Naive thymus-derived CD8-positive, alpha-beta T cell (primary cell): Measurements from ENCODE around the gene PCDHB13. TPM values are rescaled to one million over a fixed set of nuclear protein-coding genes. Genes with fewer than 3 reads are reported as not detected.
"Not testable (repeated sequence)": the region's sequence is repeated elsewhere in the genome, so short reads cannot be mapped to it uniquely, and the experiment has no call there.

Experiments used
- ATAC-seq, 2 donors: fragments of 150-1000 bp; cut with Tn5 transposase in 1 of 2; sonication (Bioruptor Pico), chemical (Tn5 transposase) in 1 of 2; 1 replicate in 1 of 2; 2 replicates in 1 of 2; pipeline ENCODE4 v1.10.0; 2021; ENCODE audit warnings: mild to moderate bottlenecking in 2 of 2, moderate library complexity in 2 of 2
- POLR2A ChIA-PET: fragments of 350-600 bp; sonication (Branson Sonifier 250); formaldehyde crosslinking; loops from one replicate; lab custom pipeline; 2021; ENCODE audit warnings: antibody characterized with exemption; lab: Charles Lee
- DNase-seq, 10 donors: peaks; one replicate each; pipeline versions ENCODE4 v3.0.0 to v3.0.0-alpha.2; 2020 to 2022
- H3K27ac Mint-ChIP-seq, 10 donors: one replicate each; pipeline ENCODE4 v1.8.0; 2020 to 2022; ENCODE audit warnings: mild to moderate bottlenecking in 10 of 10, mixed read lengths in 10 of 10, moderate library complexity in 4 of 10, inconsistent platforms in 1 of 10
- H3K27me3 Mint-ChIP-seq, 5 donors: one replicate each; pipeline ENCODE4 v1.8.0; 2021 to 2022; ENCODE audit warnings: mixed read lengths in 5 of 5
- H3K36me3 Mint-ChIP-seq, 3 donors: one replicate each; pipeline ENCODE4 v1.8.0; 2020 to 2022; ENCODE audit warnings: mixed read lengths in 3 of 3, mild to moderate bottlenecking in 2 of 3, inconsistent platforms in 1 of 3
- H3K4me1 Mint-ChIP-seq, 4 donors: one replicate each; pipeline ENCODE4 v1.8.0; 2021 to 2022; ENCODE audit warnings: mixed read lengths in 4 of 4
- H3K4me3 Mint-ChIP-seq, 10 donors: one replicate each; pipeline ENCODE4 v1.8.0; 2020 to 2022; ENCODE audit warnings: mild to moderate bottlenecking in 10 of 10, mixed read lengths in 10 of 10, moderate library complexity in 6 of 10, inconsistent platforms in 1 of 10
- H3K9me3 Mint-ChIP-seq, 9 donors: one replicate each; pipeline ENCODE4 v1.8.0; 2020 to 2022; ENCODE audit warnings: mixed read lengths in 9 of 9, mild to moderate bottlenecking in 3 of 9, inconsistent platforms in 1 of 9, moderate library complexity in 1 of 9
- polyA plus RNA-seq, 3 donors: library from polyadenylated mRNA; unstranded; fragments of 300-500 nt; fragmentation: Illumina TruSeq; gene quantifications; one replicate each; pipeline ENCODE4 v1.2.3, GENCODE V29; 2021
- total RNA-seq, 8 experiments: library from RNA in 2 of 8; stranded (reverse) in 2 of 8; gene quantifications; one replicate each; pipeline ENCODE4 v1.2.3 and lab custom pipeline; 2021 to 2026

The PCDHB13 gene
- total and polyA plus RNA-seq, 5 experiments from 2014 or later, result not detected

DNA sequence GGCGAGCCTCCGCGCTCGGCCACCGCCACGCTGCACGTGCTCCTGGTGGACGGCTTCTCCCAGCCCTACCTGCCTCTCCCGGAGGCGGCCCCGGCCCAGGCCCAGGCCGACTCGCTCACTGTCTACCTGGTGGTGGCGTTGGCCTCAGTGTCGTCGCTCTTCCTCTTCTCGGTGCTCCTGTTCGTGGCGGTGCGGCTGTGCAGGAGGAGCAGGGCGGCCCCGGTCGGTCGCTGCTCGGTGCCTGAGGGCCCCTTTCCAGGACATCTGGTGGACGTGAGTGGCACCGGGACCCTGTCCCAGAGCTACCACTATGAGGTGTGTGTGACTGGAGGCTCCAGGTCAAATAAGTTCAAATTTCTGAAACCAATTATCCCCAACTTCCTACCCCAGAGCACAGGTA is 2.9 kb upstream of the PCDHB13 start:
- H3K4me3 Mint-ChIP-seq, ATAC-seq, DNase-seq, H3K4me1 Mint-ChIP-seq, H3K27ac Mint-ChIP-seq, POLR2A ChIA-PET: not testable (repeated sequence)
- Mint-ChIP-seq H3K27me3 (peaks cover 30 to 85% (median 58%) of the 10 kb centered on the region in 5 donors), H3K9me3 (peaks cover 0 to 51% (median 15%) of the 10 kb centered on the region in 9 donors), H3K36me3 (peaks cover 14 to 29% (median 15%) of the 10 kb centered on the region in 3 donors)

DNA sequence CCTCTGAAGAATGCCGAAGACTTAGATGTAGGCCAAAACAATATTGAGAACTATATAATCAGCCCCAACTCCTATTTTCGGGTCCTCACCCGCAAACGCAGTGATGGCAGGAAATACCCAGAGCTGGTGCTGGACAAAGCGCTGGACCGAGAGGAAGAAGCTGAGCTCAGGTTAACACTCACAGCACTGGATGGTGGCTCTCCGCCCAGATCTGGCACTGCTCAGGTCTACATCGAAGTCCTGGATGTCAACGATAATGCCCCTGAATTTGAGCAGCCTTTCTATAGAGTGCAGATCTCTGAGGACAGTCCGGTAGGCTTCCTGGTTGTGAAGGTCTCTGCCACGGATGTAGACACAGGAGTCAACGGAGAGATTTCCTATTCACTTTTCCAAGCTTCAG is 864 bp downstream of the PCDHB13 start:
- ATAC-seq, POLR2A ChIA-PET, H3K4me1 Mint-ChIP-seq, DNase-seq, H3K27ac Mint-ChIP-seq, H3K4me3 Mint-ChIP-seq: not testable (repeated sequence)
- Mint-ChIP-seq H3K27me3 (peaks cover 30 to 79% (median 48%) of the 10 kb centered on the region in 5 donors), H3K36me3 (peaks cover 17 to 38% (median 26%) of the 10 kb centered on the region in 3 donors), H3K9me3 (peaks cover 0 to 71% (median 30%) of the 10 kb centered on the region in 9 donors)

DNA sequence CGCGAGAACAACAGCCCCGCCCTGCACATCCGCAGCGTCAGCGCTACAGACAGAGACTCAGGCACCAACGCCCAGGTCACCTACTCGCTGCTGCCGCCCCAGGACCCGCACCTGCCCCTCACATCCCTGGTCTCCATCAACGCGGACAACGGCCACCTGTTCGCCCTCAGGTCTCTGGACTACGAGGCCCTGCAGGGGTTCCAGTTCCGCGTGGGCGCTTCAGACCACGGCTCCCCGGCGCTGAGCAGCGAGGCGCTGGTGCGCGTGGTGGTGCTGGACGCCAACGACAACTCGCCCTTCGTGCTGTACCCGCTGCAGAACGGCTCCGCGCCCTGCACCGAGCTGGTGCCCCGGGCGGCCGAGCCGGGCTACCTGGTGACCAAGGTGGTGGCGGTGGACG is 1.8 kb downstream of the PCDHB13 start:
- Mint-ChIP-seq H3K27me3 (peaks cover 34 to 81% (median 46%) of the 10 kb centered on the region in 5 donors), H3K36me3 (peaks cover 13 to 40% (median 22%) of the 10 kb centered on the region in 3 donors), H3K9me3 (peaks cover 0 to 74% (median 35%) of the 10 kb centered on the region in 9 donors)
- POLR2A ChIA-PET, ATAC-seq, H3K4me1 Mint-ChIP-seq, H3K27ac Mint-ChIP-seq, H3K4me3 Mint-ChIP-seq, DNase-seq: not testable (repeated sequence)

DNA sequence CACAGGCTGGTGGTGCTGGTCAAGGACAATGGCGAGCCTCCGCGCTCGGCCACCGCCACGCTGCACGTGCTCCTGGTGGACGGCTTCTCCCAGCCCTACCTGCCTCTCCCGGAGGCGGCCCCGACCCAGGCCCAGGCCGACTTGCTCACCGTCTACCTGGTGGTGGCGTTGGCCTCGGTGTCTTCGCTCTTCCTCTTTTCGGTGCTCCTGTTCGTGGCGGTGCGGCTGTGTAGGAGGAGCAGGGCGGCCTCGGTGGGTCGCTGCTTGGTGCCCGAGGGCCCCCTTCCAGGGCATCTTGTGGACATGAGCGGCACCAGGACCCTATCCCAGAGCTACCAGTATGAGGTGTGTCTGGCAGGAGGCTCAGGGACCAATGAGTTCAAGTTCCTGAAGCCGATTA is 2.3 kb downstream of the PCDHB13 start:
- H3K4me3 Mint-ChIP-seq, ATAC-seq, H3K4me1 Mint-ChIP-seq, POLR2A ChIA-PET, DNase-seq: not testable (repeated sequence)
- Mint-ChIP-seq H3K36me3 (peaks cover 10 to 44% (median 21%) of the 10 kb centered on the region in 3 donors), H3K27me3 (peaks cover 35 to 81% (median 47%) of the 10 kb centered on the region in 5 donors), H3K27ac (peak overlapping the region in 1 of 10 donors; percentile 49), H3K9me3 (peaks cover 0 to 74% (median 35%) of the 10 kb centered on the region in 9 donors)

DNA sequence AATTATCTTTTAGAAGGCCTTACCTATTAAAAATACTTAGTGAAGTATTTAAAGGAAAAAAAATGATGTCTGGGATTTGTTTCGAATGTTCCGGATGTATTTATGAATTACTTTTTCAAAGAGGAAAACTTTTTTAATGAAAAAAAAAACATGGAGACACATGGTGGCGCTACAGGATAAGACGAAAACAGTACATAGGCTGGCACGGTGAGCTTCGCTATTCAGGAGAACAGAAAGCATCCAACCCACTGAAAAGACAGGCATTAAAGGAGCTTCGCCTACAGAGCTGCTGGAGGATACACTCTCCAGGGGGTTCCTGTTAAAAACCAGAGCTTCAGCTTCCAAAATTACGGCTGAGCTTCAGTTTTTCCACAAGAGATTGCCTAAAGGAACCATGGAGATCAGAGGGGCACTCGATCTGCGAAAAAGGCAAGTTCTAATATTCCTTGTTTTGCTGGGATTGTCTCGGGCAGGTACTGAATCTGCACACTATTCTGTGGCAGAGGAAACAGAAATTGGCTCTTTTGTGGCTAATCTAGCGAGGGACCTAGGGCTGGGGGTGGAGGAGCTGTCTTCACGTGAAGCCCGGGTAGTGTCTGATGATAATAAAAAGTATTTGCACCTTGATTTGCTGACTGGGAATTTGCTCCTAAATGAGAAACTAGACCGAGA is 9.5 kb downstream of the PCDHB13 start, which contains the start of gene PCDHB14:
Gene PCDHB14 (plus strand): TSS at position 232 of the 672 bp plus-strand sequence. CDS start 163 bp downstream, at position 395.
- H3K36me3 Mint-ChIP-seq, result peaks cover 6 to 45% (median 14%) of the 10 kb centered on the region in 3 donors
- peaks cover 33 to 63% (median 60%) of the 10 kb centered on the region in 5 donors for H3K27me3 Mint-ChIP-seq
- ATAC-seq, result no peak
- H3K4me3 Mint-ChIP-seq, result peak within 1 kb of the TSS in 6 of 10 donors; percentile 13 to 55 (median 20)
- H3K27ac Mint-ChIP-seq, result no peak within 1 kb of the TSS
- peaks cover 7 to 78% (median 34%) of the 10 kb centered on the region in 9 donors for H3K9me3 Mint-ChIP-seq
- DNase-seq, result peak in 1 of 10 donors; percentile 2
- H3K4me1 Mint-ChIP-seq, result peaks cover 0 to 2% (median 0%) of the 10 kb centered on the region in 4 donors
- POLR2A ChIA-PET, result no interaction called here

DNA sequence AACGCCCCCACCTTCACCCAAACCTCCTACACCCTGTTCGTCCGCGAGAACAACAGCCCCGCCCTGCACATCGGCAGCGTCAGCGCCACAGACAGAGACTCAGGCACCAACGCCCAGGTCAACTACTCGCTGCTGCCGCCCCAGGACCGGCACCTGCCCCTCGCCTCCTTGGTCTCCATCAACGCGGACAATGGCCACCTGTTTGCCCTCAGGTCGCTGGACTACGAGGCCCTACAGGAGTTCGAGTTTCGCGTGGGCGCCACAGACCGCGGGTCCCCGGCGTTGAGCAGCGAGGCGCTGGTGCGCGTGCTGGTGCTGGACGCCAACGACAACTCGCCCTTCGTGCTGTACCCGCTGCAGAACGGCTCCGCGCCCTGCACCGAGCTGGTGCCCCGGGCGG is 11.1 kb downstream of the PCDHB13 start:
- Mint-ChIP-seq H3K36me3 (peaks cover 3 to 36% (median 8%) of the 10 kb centered on the region in 3 donors), H3K9me3 (peaks cover 11 to 68% (median 27%) of the 10 kb centered on the region in 9 donors), H3K27me3 (peaks cover 27 to 56% (median 53%) of the 10 kb centered on the region in 5 donors)
- POLR2A ChIA-PET, ATAC-seq, DNase-seq, H3K4me1 Mint-ChIP-seq, H3K27ac Mint-ChIP-seq, H3K4me3 Mint-ChIP-seq: not testable (repeated sequence)

DNA sequence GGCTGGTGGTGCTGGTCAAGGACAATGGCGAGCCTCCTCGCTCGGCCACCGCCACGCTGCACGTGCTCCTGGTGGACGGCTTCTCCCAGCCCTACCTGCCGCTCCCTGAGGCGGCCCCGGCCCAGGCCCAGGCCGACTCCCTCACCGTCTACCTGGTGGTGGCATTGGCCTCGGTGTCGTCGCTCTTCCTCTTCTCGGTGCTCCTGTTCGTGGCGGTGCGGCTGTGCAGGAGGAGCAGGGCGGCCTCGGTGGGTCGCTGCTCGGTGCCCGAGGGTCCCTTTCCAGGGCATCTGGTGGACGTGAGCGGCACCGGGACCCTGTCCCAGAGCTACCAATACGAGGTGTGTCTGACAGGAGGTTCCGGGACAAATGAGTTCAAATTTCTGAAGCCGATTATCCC is 11.7 kb downstream of the PCDHB13 start:
- H3K27me3 Mint-ChIP-seq, result peaks cover 24 to 50% (median 48%) of the 10 kb centered on the region in 5 donors
- peaks cover 3 to 31% (median 8%) of the 10 kb centered on the region in 3 donors for H3K36me3 Mint-ChIP-seq
- POLR2A ChIA-PET, H3K27ac Mint-ChIP-seq, H3K4me3 Mint-ChIP-seq, H3K4me1 Mint-ChIP-seq, ATAC-seq, DNase-seq: not testable (repeated sequence)
- H3K9me3 Mint-ChIP-seq, result peaks cover 8 to 66% (median 24%) of the 10 kb centered on the region in 9 donors

DNA sequence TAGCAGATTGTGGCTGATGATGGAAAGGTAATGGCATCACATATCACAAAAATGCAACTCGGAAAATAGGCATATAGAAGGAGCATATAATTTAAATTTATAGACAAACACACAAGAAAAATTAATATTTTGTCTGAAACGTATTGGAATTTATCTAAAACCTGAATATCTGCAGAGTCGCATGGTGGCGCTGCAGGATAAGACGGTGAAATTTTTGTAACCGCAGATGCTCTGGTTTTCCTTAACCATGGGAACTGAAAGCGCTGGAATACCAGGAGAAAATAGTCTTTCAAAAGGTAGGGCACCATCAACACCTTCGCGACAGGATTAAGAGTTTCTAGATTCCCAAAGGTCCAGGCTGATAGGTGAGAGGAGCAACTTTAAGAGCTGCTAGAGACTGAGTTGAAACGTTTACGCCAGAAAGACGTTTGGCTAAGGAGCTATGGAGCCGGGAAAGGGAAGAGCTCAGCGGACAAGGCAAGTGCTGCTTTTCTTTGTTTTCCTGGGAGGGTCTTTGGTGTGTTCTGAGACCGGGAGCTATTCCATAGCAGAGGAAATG is 20.5 kb downstream of the PCDHB13 start:
- no peaks in the 10 kb centered on the region for H3K4me1 Mint-ChIP-seq
- no peak overlapping the region for H3K27ac Mint-ChIP-seq
- H3K9me3 Mint-ChIP-seq, result peaks cover 15 to 84% (median 43%) of the 10 kb centered on the region in 9 donors
- DNase-seq (no peak), ATAC-seq (no peak)
- H3K27me3 Mint-ChIP-seq, result peaks cover 20 to 56% (median 34%) of the 10 kb centered on the region in 5 donors
- peaks cover 14 to 49% (median 24%) of the 10 kb centered on the region in 3 donors for H3K36me3 Mint-ChIP-seq
- no peak overlapping the region for H3K4me3 Mint-ChIP-seq
- POLR2A ChIA-PET, result no interaction called here

DNA sequence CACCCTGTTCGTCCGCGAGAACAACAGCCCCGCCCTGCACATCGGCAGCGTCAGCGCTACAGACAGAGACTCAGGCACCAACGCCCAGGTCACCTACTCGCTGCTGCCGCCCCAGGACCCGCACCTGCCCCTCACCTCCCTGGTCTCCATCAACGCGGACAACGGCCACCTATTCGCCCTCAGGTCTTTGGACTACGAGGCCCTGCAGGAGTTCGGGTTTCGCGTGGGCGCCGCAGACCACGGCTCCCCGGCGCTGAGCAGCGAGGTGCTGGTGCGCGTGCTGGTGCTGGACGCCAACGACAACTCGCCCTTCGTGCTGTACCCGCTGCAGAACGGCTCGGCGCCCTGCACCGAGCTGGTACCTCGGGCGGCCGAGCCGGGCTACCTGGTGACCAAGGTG is 22.2 kb downstream of the PCDHB13 start:
- peaks cover 31 to 73% (median 49%) of the 10 kb centered on the region in 5 donors for H3K27me3 Mint-ChIP-seq
- DNase-seq, ATAC-seq, H3K4me1 Mint-ChIP-seq, H3K4me3 Mint-ChIP-seq, H3K27ac Mint-ChIP-seq, POLR2A ChIA-PET: not testable (repeated sequence)
- H3K36me3 Mint-ChIP-seq, result peaks cover 19 to 66% (median 38%) of the 10 kb centered on the region in 3 donors
- H3K9me3 Mint-ChIP-seq, result peaks cover 20 to 91% (median 51%) of the 10 kb centered on the region in 9 donors

DNA sequence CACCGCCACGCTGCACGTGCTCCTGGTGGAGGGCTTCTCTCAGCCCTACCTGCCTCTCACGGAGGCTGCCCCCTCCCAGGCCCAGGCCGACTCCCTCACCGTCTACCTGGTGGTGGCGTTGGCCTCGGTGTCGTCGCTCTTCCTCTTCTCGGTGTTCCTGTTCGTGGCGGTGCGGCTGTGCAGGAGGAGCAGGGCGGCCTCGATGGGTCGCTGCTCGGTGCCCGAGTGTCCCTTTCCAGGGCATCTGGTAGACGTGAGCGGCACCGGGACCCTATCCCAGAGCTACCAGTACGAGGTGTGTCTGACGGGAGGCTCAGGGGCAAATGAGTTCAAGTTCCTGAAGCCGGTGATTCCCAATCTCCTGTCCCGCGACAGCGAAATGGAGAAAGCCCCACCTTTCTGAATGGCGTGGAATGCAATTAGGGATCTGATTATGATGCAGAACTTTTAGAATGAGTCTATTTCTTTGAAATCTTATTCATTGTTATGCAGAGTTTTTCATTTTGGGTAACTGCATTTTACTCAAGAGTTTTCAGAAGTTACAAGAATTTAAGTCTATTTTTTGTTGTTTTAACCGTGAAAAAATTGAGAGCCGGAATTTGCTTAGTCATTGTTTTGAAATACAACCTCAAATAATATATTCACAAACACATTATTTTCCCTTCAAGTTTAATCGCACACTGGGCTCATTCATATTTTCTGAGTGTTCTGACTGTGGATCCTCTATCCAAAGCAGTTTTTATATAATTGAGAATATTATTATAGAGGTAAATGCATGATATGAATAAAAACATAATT is 23.0 kb downstream of the PCDHB13 start:
- Mint-ChIP-seq H3K36me3 (peaks cover 20 to 61% (median 41%) of the 10 kb centered on the region in 3 donors), H3K4me1 (no peaks in the 10 kb centered on the region), H3K27me3 (peaks cover 32 to 79% (median 53%) of the 10 kb centered on the region in 5 donors), H3K27ac (no peak overlapping the region), H3K9me3 (peaks cover 16 to 87% (median 48%) of the 10 kb centered on the region in 9 donors), H3K4me3 (peak overlapping the region in 1 of 10 donors; percentile 43)
- POLR2A ChIA-PET, result no interaction called here
- no peak for DNase-seq
- ATAC-seq, result no peak

DNA sequence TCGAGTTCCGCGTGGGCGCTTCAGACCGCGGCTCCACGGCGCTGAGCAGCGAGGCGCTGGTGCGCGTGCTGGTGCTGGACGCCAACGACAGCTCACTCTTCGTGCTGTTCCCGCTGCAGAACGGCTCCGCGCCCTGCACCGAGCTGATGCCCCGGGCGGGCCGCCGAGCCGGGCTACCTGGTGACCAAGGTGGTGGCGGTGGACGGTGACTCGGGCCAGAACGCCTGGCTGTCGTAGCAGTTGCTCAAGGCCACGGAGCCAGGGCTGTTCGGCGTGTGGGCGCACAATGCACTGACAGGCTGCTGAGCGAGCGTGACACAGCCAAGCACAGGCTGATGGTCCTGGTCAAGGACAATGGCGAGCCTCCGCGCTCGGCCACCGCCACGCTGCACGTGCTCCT is 27.8 kb downstream of the PCDHB13 start:
- peaks cover 16 to 91% (median 68%) of the 10 kb centered on the region in 9 donors for H3K9me3 Mint-ChIP-seq
- H3K27ac Mint-ChIP-seq, result no peak overlapping the region
- H3K4me3 Mint-ChIP-seq, result no peak overlapping the region
- POLR2A ChIA-PET, result no interaction called here
- peaks cover 37 to 79% (median 62%) of the 10 kb centered on the region in 5 donors for H3K27me3 Mint-ChIP-seq
- H3K36me3 Mint-ChIP-seq, result peaks cover 33 to 73% (median 66%) of the 10 kb centered on the region in 3 donors
- H3K4me1 Mint-ChIP-seq, result no peaks in the 10 kb centered on the region
- ATAC-seq (no peak), DNase-seq (no peak)

DNA sequence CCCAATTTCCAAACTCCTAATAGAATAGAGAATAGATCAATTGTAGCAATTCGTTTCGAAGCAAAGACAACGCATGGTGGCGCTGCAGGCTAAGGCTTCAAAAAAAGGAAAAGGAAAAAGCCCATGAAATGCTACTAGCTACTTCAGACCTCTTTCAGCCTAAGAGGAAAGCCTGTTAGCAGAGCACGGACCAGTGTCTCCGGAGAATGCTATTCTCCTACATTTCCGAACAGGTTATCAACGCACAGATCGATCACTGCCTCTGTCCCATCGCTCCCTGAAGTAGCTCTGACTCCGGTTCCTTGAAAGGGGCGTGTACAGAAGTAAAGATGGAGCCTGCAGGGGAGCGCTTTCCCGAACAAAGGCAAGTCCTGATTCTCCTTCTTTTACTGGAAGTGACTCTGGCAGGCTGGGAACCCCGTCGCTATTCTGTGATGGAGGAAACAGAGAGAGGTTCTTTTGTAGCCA is 31.6 kb downstream of the PCDHB13 start, which contains the start of gene PCDHB15:
Gene PCDHB15 (plus strand): TSS at position 146 of the 468 bp plus-strand sequence. CDS start 184 bp downstream, at position 330.
- Mint-ChIP-seq H3K36me3 (peaks cover 35 to 75% (median 73%) of the 10 kb centered on the region in 3 donors), H3K9me3 (peaks cover 19 to 91% (median 66%) of the 10 kb centered on the region in 9 donors), H3K27me3 (peaks cover 24 to 49% (median 41%) of the 10 kb centered on the region in 5 donors), H3K4me1 (no peaks in the 10 kb centered on the region), H3K4me3 (peak within 1 kb of the TSS in 8 of 10 donors; percentile 18 to 65 (median 32)), H3K27ac (no peak within 1 kb of the TSS)
- POLR2A ChIA-PET, result no interaction called here
- no peak for ATAC-seq
- DNase-seq, result peak in 2 of 10 donors; percentile 4 to 8
